ENCODE results near the gene TAS2R40.

GRCh38 chr7:143176128-143176527 is 45.7 kb upstream of the TAS2R40 start:
- no peak for TF ChIP-seq POLR2AphosphoS5 (IDR thresholded peaks at IDR 0.05)
- TF ChIP-seq POLR2A (IDR thresholded peaks at IDR 0.05) = no peak
- no peak for TF ChIP-seq EP300 (IDR thresholded peaks at IDR 0.05)

Data from gastroesophageal sphincter (tissue), 2 donors.